Inferior parietal cortex (tissue), 1 donor: ENCODE measurements around the gene TRIM33.
"Not testable (repeated sequence)": the region's sequence is repeated elsewhere in the genome, so short reads cannot be mapped to it uniquely, and the experiment has no call there.

Experiments
- DNase-seq: peaks from one replicate; pipeline ENCODE4 v3.0.0-alpha.2; 2016; ENCODE audit errors: extremely low spot score

The TRIM33 gene

GRCh38 chr1:114467491-114467890 lies 43.5 kb downstream of the TRIM33 start:
- DNase-seq = no peak

GRCh38 chr1:114466334-114467014 lies 44.5 kb downstream of the TRIM33 start:
- no peak for DNase-seq

- DNase-seq = no peak
Measured at GRCh38 chr1:114462963-114463362, 48.0 kb downstream of the TRIM33 start.

GRCh38 chr1:114462341-114462740 lies 48.7 kb downstream of the TRIM33 start:
- DNase-seq = no peak

- DNase-seq = no peak
Measured at GRCh38 chr1:114458237-114458777, 52.7 kb downstream of the TRIM33 start.

- DNase-seq = no peak
Measured at GRCh38 chr1:114457675-114458236, 53.2 kb downstream of the TRIM33 start.

- no peak for DNase-seq
Measured at GRCh38 chr1:114456586-114456985, 54.4 kb downstream of the TRIM33 start.

GRCh38 chr1:114455102-114455785 lies 55.8 kb downstream of the TRIM33 start:
- no peak for DNase-seq

- no peak for DNase-seq
Measured at GRCh38 chr1:114454539-114454938, 56.5 kb downstream of the TRIM33 start.

- DNase-seq = no peak
Measured at GRCh38 chr1:114453361-114453784, 57.6 kb downstream of the TRIM33 start.

GRCh38 chr1:114448370-114449036 lies 62.5 kb downstream of the TRIM33 start:
- DNase-seq = no peak

- DNase-seq = no peak
Measured at GRCh38 chr1:114446198-114446597, 64.8 kb downstream of the TRIM33 start.

- not testable (repeated sequence) for DNase-seq
Measured at GRCh38 chr1:114443226-114443625, 67.8 kb downstream of the TRIM33 start.

- no peak for DNase-seq
Measured at GRCh38 chr1:114441332-114441731, 69.7 kb downstream of the TRIM33 start.

GRCh38 chr1:114439369-114439768 lies 71.6 kb downstream of the TRIM33 start:
- no peak for DNase-seq

GRCh38 chr1:114437812-114438211 lies 73.2 kb downstream of the TRIM33 start:
- DNase-seq = no peak

GRCh38 chr1:114436799-114437198 lies 74.2 kb downstream of the TRIM33 start:
- no peak for DNase-seq

GRCh38 chr1:114435088-114435715 lies 75.8 kb downstream of the TRIM33 start:
- no peak for DNase-seq

GRCh38 chr1:114431026-114431425 lies 80.0 kb downstream of the TRIM33 start:
- no peak for DNase-seq

GRCh38 chr1:114428083-114428754 lies 82.8 kb downstream of the TRIM33 start:
- DNase-seq = peak; percentile 61

GRCh38 chr1:114427612-114428011 lies 83.4 kb downstream of the TRIM33 start:
- no peak for DNase-seq
